Kidney epithelial cell (primary cell): ENCODE measurements around the gene RAPSN. TPM values are rescaled to one million over a fixed set of nuclear protein-coding genes. Genes with fewer than 3 reads are reported as not detected.
"Not testable (repeated sequence)": the region's sequence is repeated elsewhere in the genome, so short reads cannot be mapped to it uniquely, and the experiment has no call there.

Experiments
- DNase-seq: peaks from one replicate; pipeline ENCODE4 v3.0.0-alpha.2; 2010; ENCODE audit warnings: low read depth
- H3K27me3 ChIP-seq: 2 replicates; pipeline ENCODE4 v1.6.0; 2011; ENCODE audit warnings: low read length; ENCODE audit not compliant: control insufficient read depth, insufficient read depth
- H3K36me3 ChIP-seq: 2 replicates; pipeline ENCODE4 v1.5.1; 2011; ENCODE audit warnings: low read length; ENCODE audit not compliant: control insufficient read depth, insufficient read depth
- H3K4me3 ChIP-seq: 2 replicates; pipeline ENCODE4 v1.5.1; 2011; ENCODE audit warnings: low read depth, mild to moderate bottlenecking, control low read depth, low read length
- total RNA-seq: library from RNA; depleted of rRNA; stranded (reverse); fragments of >200 nt; gene quantifications from 2 replicates; pipeline ENCODE4 v1.2.3, GENCODE V29; 2015
- TF ChIP-seq, protein P1 (sequence below): IDR thresholded peaks from 2 replicates; pipeline ENCODE4 v1.5.1; 2011; ENCODE audit warnings: mild to moderate bottlenecking, moderate library complexity, low read length, control low read depth, inconsistent platforms; ENCODE audit not compliant: insufficient read depth, poor library complexity, severe bottlenecking

The RAPSN gene
- total RNA-seq, 1 donor from 2014 or later, result 0.21 TPM

DNA sequence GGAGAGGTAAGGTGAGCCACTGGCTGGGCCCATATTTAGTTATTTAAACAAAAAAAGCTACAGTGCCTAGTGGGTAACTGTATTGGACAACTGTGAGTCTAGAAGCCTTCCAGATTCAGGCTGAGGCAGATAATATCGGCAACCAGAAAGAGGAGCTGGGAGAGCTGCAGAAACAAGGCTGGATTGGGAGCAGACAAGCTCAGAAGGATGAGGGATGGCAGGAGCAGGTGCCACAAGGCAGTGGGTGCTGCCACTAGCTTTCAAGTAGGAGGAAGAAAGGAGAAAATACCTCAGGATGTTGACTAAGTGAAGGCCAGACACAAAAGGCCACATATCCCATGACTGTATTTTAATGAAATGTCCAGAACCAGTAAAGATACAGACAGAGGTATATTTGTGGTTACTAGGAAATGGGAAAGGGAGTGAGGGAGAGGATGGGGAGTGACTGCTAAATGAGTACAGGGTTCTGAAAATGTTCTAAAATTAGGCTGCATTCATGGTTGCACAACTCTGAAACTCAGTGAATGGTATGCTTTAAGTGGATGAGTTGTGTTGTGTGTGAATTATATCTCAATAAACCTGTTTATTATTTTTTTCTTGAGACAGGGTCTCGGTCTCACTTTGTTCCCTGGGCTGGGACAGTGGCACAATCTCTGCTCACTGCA is 11.8 kb upstream of the RAPSN start:
- TF ChIP-seq, protein P1, sequence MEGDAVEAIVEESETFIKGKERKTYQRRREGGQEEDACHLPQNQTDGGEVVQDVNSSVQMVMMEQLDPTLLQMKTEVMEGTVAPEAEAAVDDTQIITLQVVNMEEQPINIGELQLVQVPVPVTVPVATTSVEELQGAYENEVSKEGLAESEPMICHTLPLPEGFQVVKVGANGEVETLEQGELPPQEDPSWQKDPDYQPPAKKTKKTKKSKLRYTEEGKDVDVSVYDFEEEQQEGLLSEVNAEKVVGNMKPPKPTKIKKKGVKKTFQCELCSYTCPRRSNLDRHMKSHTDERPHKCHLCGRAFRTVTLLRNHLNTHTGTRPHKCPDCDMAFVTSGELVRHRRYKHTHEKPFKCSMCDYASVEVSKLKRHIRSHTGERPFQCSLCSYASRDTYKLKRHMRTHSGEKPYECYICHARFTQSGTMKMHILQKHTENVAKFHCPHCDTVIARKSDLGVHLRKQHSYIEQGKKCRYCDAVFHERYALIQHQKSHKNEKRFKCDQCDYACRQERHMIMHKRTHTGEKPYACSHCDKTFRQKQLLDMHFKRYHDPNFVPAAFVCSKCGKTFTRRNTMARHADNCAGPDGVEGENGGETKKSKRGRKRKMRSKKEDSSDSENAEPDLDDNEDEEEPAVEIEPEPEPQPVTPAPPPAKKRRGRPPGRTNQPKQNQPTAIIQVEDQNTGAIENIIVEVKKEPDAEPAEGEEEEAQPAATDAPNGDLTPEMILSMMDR, result no peak
- H3K27me3 ChIP-seq, result no peaks in the 10 kb centered on the region
- H3K4me3 ChIP-seq, result no peak overlapping the region
- no peak for DNase-seq
- H3K36me3 ChIP-seq, result no peaks in the 10 kb centered on the region

DNA sequence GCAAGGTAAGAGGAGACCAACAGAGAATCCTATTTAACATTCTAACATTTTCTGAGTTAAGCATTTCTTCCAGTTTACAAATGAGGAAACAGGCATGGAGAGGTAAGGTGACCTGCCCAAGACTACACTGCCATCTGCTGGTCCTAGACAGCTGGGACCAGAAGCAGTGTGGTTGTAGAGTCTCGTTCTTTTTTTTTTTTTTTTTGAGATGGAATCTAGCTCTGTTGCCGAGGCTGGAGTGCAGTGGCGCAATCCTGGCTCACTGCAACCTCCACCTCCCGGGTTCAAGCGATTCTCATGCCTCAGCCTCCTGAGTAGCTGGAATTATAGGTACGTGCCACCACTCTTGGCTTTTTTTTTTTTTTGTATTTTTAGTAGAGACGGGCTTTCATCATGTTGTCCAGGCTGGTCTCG is 5.3 kb upstream of the RAPSN start:
- TF ChIP-seq, protein P1, result peak; percentile 86
- H3K4me3 ChIP-seq, H3K27me3 ChIP-seq, H3K36me3 ChIP-seq: not testable (repeated sequence)
- DNase-seq, result peak; percentile 62

DNA sequence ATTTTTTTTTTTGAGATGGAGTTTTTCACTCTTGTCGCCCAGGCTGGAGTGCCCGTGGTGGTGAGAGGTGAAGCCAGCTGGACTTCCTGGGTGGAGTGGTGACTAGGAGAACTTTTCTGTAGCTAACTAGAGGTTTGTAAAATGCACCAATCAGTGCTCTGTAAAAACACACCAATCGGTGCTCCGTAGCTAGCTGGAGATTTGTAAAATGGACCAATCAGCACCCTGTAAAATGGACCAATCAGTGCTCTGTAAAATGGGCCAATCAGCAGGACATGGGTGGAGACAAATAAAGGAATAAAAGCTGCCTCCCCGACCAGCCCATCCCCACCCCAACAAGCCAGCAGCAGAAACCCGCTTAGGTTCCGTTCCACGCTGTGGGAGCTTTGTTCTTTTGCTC is 4.4 kb upstream of the RAPSN start:
- TF ChIP-seq, protein P1, result no peak
- H3K36me3 ChIP-seq, result no peaks in the 10 kb centered on the region
- DNase-seq, result no peak
- H3K4me3 ChIP-seq, result no peak overlapping the region
- no peaks in the 10 kb centered on the region for H3K27me3 ChIP-seq

DNA sequence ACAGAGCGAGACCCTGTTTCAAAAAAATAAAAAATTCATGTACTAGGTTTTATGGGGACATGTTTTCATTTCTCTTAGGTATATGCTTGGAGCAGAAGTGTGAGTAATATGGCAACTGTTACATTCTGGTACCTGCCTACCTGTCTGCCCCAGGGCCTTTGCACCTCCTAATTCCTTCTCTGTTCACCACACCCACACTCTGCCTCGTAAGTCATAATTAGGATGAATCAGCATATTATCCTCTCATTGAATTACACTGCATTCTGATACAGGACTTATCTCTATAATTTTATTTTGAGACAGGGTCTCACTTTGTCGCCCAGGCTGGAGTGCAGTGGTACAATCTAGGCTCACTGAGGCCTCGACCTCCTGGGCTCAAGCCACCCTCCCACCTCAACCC is 3.1 kb upstream of the RAPSN start:
- no peaks in the 10 kb centered on the region for H3K36me3 ChIP-seq
- H3K27me3 ChIP-seq, result no peaks in the 10 kb centered on the region
- TF ChIP-seq, protein P1, result no peak
- no peak for DNase-seq
- no peak overlapping the region for H3K4me3 ChIP-seq

DNA sequence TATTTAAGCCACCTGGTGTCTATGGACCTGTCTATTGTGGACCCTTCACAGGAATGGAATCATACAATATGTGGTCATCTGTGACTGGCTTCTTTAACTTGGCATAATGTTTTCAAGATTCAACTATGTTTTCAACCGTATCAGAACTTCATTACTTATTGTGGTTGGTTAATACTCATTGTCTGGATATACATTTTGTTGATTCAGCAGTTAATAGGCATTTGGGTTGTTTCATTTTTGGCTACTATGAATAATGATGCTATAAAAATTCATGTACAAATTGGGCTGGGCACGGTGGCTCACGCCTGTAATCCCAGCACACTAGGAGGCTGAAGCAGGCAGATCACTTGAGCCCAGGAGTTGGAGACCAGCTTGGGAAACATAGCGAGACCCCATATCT is 2.5 kb upstream of the RAPSN start:
- TF ChIP-seq, protein P1, result no peak
- DNase-seq, result no peak
- no peak overlapping the region for H3K4me3 ChIP-seq
- no peaks in the 10 kb centered on the region for H3K27me3 ChIP-seq
- no peaks in the 10 kb centered on the region for H3K36me3 ChIP-seq

DNA sequence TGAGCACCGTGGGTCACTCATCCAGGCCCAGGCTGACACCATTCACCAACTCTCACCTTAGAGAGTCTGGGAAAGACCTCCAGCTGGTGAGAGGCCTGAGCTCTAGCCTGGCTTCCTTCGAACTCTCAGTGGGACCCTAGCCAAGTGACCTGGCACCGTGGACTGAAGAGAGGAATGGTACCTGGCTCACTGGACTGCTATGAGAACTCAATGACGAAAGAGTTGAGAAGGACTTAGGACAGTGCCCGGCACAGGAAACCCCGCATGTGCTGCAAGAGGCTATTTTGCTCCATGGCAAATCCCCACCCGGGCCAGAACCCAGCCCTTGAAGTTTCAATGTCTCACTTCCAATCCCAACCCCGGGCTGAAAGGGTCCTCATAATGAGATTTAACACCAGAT is 605 bp upstream of the RAPSN start:
- H3K27me3 ChIP-seq, result no peaks in the 10 kb centered on the region
- no peak overlapping the region for H3K4me3 ChIP-seq
- TF ChIP-seq, protein P1, result no peak
- H3K36me3 ChIP-seq, result no peaks in the 10 kb centered on the region
- no peak for DNase-seq
